Stimulated activated CD4-positive, alpha-beta T cell treated with anti-CD3 and anti-CD28 coated beads, Interleukin-1b, Interleukin-23, amount 100 ng/mL, for 48 hours (primary cell): ENCODE measurements around the gene PPIA.
"Not testable (repeated sequence)": the region's sequence is repeated elsewhere in the genome, so short reads cannot be mapped to it uniquely, and the experiment has no call there.

ENCODE experiments used
- DNase-seq: peaks from one replicate; pipeline ENCODE4 v3.0.0-alpha.2; 2020

Gene PPIA

DNA sequence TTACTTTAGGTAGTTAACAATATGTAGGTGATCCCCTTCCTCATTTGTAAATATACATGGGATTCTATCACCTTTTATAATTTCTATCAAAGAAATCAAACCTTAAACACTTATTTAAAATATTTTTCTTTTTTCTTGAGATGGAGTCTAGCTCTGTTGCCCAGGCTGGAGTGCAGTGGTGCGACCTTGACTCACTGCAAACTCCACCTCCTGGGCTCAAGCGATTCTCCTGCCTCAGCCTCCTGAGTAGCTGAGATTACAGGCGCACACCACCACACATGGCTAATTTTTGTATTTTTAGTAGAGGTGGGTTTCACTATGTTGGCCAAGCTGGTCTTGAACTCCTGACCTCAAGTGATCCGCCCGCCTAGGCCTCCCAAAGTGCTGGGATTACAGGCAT is 47.0 kb downstream of the PPIA start:
- not testable (repeated sequence) for DNase-seq

DNA sequence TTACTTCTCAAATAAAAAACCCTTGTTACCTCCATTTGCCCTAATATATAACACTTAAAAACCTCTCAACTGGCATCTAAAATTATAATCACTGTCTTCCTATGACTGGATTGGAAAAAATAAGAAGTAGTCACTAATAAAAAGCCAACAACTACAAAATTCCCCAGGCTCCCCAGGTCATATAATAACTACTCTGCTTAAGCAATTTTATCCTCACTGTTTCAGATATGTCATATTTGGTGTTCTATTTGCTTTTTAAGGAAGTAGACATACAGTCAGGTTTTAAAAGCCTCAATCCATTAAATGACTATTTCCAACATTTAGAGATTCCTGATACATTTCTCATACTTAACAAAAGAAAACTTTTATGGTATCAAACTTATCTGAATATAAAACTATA is 49.0 kb downstream of the PPIA start:
- no peak for DNase-seq

DNA sequence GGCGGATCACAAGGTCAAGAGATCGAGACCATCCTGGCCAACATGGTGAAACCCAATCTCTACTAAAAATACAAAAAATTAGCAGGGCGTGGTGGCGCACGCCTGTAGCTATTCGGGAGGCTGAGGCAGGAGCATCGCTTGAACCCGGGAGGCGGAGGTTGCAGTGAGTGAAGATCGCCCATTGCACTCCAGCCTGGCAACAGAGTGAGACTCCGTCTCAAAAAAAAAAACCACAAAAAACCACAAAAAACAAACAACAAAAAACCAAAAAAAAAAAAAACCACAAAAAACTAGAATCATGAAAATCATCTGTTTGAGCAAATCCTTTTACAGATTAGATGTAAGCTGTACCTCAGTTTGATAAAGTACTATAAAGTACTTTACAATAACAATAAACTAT is 49.9 kb downstream of the PPIA start:
- not testable (repeated sequence) for DNase-seq

DNA sequence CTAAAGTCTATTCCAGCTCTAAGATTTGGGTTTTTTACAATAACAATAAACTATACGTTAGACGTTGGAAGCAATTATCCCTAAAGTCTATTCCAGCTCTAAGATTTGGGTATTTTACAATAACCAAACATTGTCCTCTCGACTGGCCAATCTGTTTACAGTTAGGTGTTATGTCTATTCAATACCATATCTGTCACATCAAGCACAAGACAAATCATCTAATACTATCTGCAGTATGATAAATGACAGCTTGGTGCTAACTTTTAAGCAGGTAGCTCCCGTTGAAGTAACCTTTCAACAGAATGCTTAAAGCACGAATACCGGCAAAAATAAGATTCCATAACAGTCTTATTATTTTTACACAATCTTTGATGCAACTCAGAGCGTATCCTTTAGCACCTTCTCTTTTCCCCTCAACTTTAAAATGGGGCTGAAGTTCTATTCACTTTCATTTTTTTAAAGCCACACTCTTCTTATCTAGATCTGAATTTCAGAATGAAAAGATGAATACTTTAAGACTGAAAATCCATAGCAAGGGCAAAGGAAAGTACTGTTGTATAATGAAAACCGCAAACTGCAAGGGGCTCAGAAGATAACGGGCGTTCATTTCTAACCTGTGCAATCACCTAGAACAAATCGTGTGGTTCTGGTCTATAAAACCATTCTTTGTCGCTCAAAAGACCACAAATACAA is 50.5 kb downstream of the PPIA start:
- no peak for DNase-seq

DNA sequence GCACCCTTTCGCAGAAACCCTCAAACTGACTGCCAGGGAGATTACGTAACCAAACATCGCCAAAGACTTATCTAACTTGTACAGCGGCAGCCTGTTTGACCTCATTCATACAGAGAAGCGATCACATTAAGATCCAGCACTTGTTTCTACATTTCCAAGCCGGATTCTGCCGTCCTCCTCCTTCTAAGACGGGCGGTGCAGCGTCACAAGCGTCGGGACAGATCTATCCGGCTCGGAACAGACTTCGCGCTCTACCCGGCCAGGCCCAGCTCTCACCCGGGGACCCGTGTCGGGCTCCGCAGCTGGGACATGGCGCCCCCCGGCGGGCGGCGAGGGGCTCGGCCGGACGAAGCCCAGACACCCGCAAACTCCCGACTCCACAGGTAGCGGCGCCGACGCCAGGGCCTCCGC is 51.0 kb downstream of the PPIA start:
- DNase-seq = peak; percentile 87

DNA sequence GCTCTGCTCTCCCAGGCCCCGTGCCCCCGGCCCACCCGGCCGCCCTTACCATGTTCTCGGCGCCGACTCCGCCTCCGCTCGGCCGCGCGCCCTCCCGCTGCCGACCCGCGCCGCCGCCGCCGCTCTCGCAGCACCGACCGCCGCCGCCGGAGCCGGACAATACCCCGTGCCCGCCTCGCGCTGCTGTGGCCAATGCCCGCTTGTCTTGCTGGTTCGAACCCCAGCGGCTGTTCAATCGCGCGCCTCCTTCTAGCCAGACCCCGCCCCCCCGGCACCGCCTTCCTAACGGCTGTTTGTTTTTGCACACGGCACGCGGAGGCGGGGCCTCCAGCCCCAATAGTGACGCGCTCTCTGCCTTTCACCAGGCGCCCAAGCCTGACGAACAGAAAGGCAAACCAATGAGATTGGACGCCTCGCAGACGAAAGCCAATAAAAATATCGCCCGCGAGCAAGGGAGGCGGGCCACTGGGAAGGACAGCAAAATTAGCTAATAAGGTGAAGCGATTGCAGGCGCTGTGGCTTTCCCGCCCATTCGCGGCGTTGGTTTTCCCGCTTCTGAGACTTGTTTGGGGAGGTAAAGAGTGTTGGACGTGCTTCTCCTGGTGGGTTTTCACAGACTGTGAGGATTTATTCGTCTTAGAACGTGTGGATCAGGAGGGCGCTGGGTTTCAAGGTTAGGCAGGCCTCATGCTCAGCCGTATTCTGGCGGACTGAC is 51.6 kb downstream of the PPIA start, which contains the start of gene H2AZ2:
TSS of gene H2AZ2 (minus strand) at position 168 of the 715 bp plus-strand sequence. CDS start at position 52, 116 bp downstream.
- peak; percentile 100 for DNase-seq

DNA sequence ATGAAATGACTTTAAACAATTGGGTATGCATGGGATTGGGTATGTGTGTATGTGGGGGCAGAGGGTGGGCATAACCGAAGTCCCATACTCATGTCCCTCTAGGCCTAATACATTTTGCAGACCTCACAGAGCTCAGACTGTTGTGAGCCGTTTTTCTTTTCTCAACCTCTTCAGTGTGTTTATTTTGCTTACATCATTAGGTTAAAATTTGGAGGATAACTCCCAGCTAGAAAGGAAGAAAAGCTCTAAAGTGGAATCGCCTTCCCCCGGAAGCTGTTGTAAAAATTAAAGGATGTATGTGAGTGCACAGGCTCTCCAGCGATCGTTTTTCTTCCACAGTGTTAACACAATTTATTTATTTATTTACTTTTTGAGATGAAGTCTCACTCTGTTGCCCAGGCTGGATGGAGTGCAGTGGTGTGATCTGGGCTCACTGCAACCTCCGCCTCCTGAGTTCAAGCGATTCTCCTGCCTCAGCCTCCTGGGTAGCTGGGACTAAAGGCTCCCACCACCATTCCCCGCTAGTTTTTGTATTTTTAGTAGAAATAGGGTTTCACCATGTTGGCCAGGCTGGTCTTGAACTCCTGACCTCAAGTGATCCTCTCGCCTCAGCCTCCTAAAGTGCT is 52.9 kb downstream of the PPIA start:
- no peak for DNase-seq

DNA sequence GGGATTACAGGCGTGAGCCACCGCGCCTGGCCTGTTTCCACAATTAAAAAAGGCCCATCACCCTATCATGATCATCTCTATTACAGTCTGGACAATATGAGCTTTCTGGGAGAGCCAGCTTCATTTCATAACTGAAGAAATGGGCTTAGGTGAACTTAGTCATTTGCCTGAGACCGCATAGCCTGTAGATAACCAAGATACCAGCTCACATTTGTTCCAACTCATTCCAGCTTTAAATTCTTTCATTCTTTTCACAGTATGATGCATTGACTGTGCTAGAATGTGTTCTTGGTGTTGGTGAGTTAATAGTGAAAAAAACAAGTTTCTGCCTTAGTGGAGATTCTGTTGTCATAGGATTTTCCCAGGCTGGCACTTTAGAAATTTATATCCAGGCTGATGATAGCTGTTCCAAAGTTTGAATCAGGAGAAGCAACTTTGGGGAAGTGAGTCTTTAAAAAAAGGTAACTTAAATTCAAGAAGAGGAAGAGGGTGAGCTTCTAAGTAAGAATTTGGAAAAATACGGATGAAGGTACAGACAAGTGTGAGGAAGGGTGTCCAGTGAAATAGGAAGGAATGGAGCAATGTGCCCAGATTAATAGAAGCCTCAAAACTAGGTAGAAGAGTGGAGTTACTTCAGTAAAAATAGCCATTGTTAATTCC is 53.5 kb downstream of the PPIA start:
- DNase-seq = no peak

DNA sequence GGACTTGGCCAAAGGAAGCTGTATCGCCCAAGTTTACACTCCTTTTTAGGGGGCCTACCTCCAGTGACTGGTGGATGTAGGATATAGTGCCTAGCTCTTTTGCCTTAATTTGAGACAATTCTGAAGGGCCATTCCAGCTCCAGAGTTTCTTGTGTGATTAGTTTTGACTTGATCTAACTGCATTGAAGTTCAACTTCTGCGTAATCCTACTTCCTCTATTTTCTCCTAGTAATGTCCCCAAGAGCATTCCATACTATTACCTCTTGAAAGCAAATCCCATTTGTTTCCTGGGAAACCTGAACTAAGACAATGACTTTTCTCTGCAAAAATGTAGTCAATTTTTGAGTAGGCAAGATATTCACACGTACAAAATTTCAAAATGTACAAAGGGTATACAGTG is 56.1 kb downstream of the PPIA start:
- no peak for DNase-seq
